SH-SY5Y (cell line): ENCODE data around the gene TSPAN17.

Source experiments
- GATA2 ChIP-seq: IDR thresholded peaks from 2 replicates; pipeline ENCODE4 v1.6.1; 2011; ENCODE audit warnings: mild to moderate bottlenecking, low read depth, low read length
- GATA3 ChIP-seq: IDR thresholded peaks from 2 replicates; pipeline ENCODE4 v1.6.1; 2011; ENCODE audit warnings: low read depth, mild to moderate bottlenecking, low read length, moderate library complexity

DNA sequence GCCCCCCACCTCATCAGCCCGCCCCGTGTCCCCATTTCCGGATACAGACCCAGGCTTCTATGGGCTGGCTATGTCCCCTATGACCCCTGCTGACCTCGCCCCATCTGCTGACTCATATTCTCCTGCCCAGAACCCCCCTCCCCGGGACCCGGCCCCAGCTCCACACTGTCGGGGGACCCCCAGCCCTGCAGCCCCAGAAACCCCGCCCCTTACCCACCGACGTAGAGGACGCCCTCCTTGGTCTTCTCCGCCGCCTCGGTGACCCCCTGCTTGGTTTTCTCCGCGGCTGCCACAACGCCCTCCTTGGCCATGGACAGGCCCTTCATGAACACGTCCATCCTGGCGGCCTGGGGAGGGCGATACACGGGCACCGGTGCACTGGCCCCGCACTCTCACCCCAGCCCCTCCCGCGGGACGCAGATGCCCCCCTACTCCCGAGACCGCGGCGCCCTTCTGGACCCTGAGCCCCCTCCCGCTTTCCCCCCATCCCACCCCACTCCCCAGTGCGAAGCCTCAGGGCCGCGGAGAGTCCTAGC, 17.9 kb upstream of the TSPAN17 start:
- TF ChIP-seq GATA2 (no peak), GATA3 (no peak)
